Measurements from ENCODE around the gene KLHL6. TPM values are rescaled to one million over a fixed set of nuclear protein-coding genes. Genes with fewer than 3 reads are reported as not detected.

Gene KLHL6
- total RNA-seq, 1 experiment from 2014 or later = not detected

- Histone ChIP-seq H3K27ac (ENCODE audit: low read depth, low read length, poor library complexity, severe bottlenecking) (no peak overlapping the region), H3K4me3 (ENCODE audit: low read depth, low read length, poor library complexity, severe bottlenecking) (no peak overlapping the region), H3K9me3 (ENCODE audit: low read depth, low read length, poor library complexity, severe bottlenecking) (peaks cover 11% of the 10 kb centered on the region), H3K36me3 (ENCODE audit: insufficient read depth, low read length, poor library complexity, severe bottlenecking) (no peaks in the 10 kb centered on the region), H3K27me3 (replicated peaks; ENCODE audit: insufficient read depth, low read depth, low read length, poor library complexity) (no peaks in the 10 kb centered on the region), H3K4me1 (ENCODE audit: insufficient read depth, low read length, poor library complexity, severe bottlenecking) (no peaks in the 10 kb centered on the region)
- CTCF ChIA-PET = no interaction called here
- POLR2A ChIA-PET (ENCODE audit: low non-redundant PET) = no interaction called here
- DNase-seq (ENCODE audit: low spot score) = no peak
- BruUV-seq (replicated peaks) = no TSS peak
- intact Hi-C loops (cut with micrococcal nuclease; ENCODE audit: unreplicated experiment) = no loop called here
- TF ChIP-seq CTCF (conservative IDR thresholded peaks at IDR 0.05; ENCODE audit: low read depth, low read length) (no peak), EZH2 (IDR thresholded peaks at IDR 0.05; ENCODE audit: borderline replicate concordance, low read depth, low read length, poor library complexity, severe bottlenecking) (no peak)
These were observed 116.0 kb downstream of the KLHL6 start for GRCh38 chr3:183439515-183439914.

- intact Hi-C loops (cut with micrococcal nuclease; ENCODE audit: unreplicated experiment) = no loop called here
- ChIA-PET CTCF (no interaction called here), POLR2A (ENCODE audit: low non-redundant PET) (no interaction called here)
- Histone ChIP-seq H3K4me1 (ENCODE audit: insufficient read depth, low read length, poor library complexity, severe bottlenecking) (no peaks in the 10 kb centered on the region), H3K27ac (ENCODE audit: low read depth, low read length, poor library complexity, severe bottlenecking) (no peak overlapping the region), H3K27me3 (replicated peaks; ENCODE audit: insufficient read depth, low read depth, low read length, poor library complexity) (no peaks in the 10 kb centered on the region), H3K9me3 (ENCODE audit: low read depth, low read length, poor library complexity, severe bottlenecking) (peaks cover 10% of the 10 kb centered on the region), H3K4me3 (ENCODE audit: low read depth, low read length, poor library complexity, severe bottlenecking) (no peak overlapping the region), H3K36me3 (ENCODE audit: insufficient read depth, low read length, poor library complexity, severe bottlenecking) (no peaks in the 10 kb centered on the region)
- no TSS peak for BruUV-seq (replicated peaks)
- TF ChIP-seq EZH2 (IDR thresholded peaks at IDR 0.05; ENCODE audit: borderline replicate concordance, low read depth, low read length, poor library complexity, severe bottlenecking) (no peak), CTCF (conservative IDR thresholded peaks at IDR 0.05; ENCODE audit: low read depth, low read length) (no peak)
- no peak for DNase-seq (ENCODE audit: low spot score)
These were observed 116.8 kb downstream of the KLHL6 start for GRCh38 chr3:183438735-183439134.

- ChIA-PET POLR2A (ENCODE audit: low non-redundant PET) (no interaction called here), CTCF (no interaction called here)
- H3K27me3 ChIP-seq (replicated peaks; ENCODE audit: insufficient read depth, low read depth, low read length, poor library complexity) = no peaks in the 10 kb centered on the region
- no peaks in the 10 kb centered on the region for H3K4me1 ChIP-seq (ENCODE audit: insufficient read depth, low read length, poor library complexity, severe bottlenecking)
- H3K9me3 ChIP-seq (ENCODE audit: low read depth, low read length, poor library complexity, severe bottlenecking) = peaks cover 2% of the 10 kb centered on the region
- BruUV-seq (replicated peaks) = no TSS peak
- no peaks in the 10 kb centered on the region for H3K36me3 ChIP-seq (ENCODE audit: insufficient read depth, low read length, poor library complexity, severe bottlenecking)
- intact Hi-C loops (cut with micrococcal nuclease; ENCODE audit: unreplicated experiment) = no loop called here
- TF ChIP-seq EZH2 (IDR thresholded peaks at IDR 0.05; ENCODE audit: borderline replicate concordance, low read depth, low read length, poor library complexity, severe bottlenecking) = no peak
- no peak for TF ChIP-seq CTCF (conservative IDR thresholded peaks at IDR 0.05; ENCODE audit: low read depth, low read length)
- no peak overlapping the region for H3K27ac ChIP-seq (ENCODE audit: low read depth, low read length, poor library complexity, severe bottlenecking)
- no peak overlapping the region for H3K4me3 ChIP-seq (ENCODE audit: low read depth, low read length, poor library complexity, severe bottlenecking)
- DNase-seq (ENCODE audit: low spot score) = no peak
These were observed 117.6 kb downstream of the KLHL6 start for GRCh38 chr3:183437666-183438564.

Other genes with a start within 250 kb of the KLHL6 start
- 0.26 TPM in 1 of 2 replicates, not detected in the other for gene MCF2L2, start 127.1 kb downstream of the KLHL6 start, total RNA-seq (2021)
- gene KLHL24, start 79.9 kb upstream of the KLHL6 start, total RNA-seq (2021) = 7.3 and 10.2 TPM in 2 replicates
- gene YEATS2, start 142.1 kb upstream of the KLHL6 start, total RNA-seq (2021) = 39.9 and 40.7 TPM in 2 replicates

Measured in A673 (cell line).